Coronary artery (tissue), 2 donors: ENCODE results near the gene MYO5B.

Experiments
- DNase-seq: peaks from one replicate; pipeline ENCODE4 v3.0.0-alpha.2; 2017; ENCODE audit warnings: low spot score
- H3K27ac ChIP-seq, 2 donors: fragments of 200-600 bp; sonication (generic); one replicate each; pipeline ENCODE4 v1.5.1; 2016 to 2019
- H3K4me3 ChIP-seq: fragments of 200-600 bp; sonication (generic); 2 replicates; pipeline ENCODE4 v1.5.1; 2016; ENCODE audit warnings: mild to moderate bottlenecking, moderate library complexity
- TF ChIP-seq, protein P1 (sequence below): fragments of 200-600 bp; sonication (generic); IDR thresholded peaks from one replicate; pipeline ENCODE4 v1.5.1; 2019; ENCODE audit warnings: antibody characterized with exemption

Gene MYO5B

DNA sequence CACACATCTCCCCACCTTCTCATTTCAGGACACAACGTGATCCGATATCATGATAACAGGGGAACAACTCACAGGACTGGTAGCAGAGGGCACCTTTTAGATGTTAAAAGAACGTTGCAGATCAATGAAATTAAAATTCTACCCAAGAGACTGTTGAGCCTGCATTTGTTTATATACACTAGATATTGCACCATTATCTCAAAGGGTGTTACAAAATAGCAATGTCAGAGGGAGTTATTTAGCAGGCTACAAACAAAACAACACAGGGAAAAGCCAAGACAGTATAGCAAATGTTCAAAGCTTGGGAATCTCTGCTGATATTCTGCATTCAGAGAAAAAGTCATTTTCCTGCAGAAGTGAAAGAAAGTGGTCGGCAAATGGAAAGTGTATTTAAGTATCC lies 139.5 kb downstream of the MYO5B start:
- Histone ChIP-seq H3K4me3 (no peak overlapping the region), H3K27ac (no peak overlapping the region)
- TF ChIP-seq, protein P1, sequence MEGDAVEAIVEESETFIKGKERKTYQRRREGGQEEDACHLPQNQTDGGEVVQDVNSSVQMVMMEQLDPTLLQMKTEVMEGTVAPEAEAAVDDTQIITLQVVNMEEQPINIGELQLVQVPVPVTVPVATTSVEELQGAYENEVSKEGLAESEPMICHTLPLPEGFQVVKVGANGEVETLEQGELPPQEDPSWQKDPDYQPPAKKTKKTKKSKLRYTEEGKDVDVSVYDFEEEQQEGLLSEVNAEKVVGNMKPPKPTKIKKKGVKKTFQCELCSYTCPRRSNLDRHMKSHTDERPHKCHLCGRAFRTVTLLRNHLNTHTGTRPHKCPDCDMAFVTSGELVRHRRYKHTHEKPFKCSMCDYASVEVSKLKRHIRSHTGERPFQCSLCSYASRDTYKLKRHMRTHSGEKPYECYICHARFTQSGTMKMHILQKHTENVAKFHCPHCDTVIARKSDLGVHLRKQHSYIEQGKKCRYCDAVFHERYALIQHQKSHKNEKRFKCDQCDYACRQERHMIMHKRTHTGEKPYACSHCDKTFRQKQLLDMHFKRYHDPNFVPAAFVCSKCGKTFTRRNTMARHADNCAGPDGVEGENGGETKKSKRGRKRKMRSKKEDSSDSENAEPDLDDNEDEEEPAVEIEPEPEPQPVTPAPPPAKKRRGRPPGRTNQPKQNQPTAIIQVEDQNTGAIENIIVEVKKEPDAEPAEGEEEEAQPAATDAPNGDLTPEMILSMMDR, result no peak
- DNase-seq, result no peak

DNA sequence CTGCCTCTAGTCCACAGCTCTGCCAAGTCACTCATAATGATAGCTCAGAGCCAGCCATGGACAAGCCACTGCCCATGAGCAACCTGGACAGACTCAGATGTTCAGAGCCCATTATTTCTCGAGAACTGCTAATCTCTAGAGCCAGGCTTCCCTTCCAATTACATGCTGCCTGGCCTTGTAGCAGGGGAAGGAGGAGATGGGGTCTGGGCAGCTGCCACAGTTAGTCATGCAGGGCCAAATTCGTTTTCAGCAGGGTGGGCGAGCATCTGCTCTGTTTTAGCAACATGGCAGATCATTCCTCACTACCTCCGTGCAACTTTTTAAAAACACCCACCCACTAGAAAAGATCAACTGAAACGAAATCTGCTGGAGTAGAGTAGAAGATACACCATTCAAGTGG lies 141.8 kb downstream of the MYO5B start:
- no peak for DNase-seq
- Histone ChIP-seq H3K4me3 (no peak overlapping the region), H3K27ac (no peak overlapping the region)
- TF ChIP-seq, protein P1, result no peak

DNA sequence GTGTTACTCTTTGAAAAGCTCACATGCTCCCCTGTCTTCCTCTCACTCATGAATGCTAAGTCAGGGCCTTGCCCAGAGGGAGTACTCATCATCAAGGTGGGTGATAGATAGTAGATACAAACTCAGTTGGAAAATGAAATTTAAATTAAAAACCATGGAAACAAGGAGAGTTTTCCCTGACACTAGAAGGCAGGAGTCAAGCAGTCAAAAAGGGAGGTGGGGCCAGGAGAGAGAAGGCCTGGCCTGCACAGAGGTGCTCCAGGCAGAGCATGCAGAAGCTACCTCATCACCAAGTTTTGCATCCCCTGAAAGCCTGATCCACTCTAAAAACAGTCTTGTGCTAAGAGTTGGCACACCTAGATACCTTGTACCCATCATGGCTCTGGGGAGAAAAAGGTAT lies 143.7 kb downstream of the MYO5B start:
- no peak overlapping the region for H3K4me3 ChIP-seq
- TF ChIP-seq, protein P1, result no peak
- no peak overlapping the region for H3K27ac ChIP-seq
- DNase-seq, result no peak

DNA sequence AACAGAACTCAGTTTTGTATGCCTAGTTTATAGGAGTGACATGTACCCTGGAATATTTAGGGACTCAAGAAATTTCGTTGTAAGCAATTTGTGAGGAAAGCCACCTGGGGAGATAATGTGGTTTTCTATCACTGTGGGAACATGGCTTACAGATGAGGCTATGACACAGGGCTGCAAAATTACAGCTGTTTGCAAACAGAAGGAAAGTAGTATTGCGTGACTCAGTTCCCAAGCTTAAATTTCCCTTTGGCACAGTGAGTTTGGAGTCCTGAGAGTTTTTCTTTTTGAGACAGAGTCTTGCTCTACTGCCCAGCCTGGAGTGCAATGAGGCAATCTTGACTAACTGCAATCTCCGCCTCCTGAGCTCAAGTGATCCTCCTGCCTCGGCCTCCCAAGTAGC lies 149.8 kb downstream of the MYO5B start:
- no peak overlapping the region for H3K27ac ChIP-seq
- DNase-seq, result no peak
- TF ChIP-seq, protein P1, result no peak
- no peak overlapping the region for H3K4me3 ChIP-seq

DNA sequence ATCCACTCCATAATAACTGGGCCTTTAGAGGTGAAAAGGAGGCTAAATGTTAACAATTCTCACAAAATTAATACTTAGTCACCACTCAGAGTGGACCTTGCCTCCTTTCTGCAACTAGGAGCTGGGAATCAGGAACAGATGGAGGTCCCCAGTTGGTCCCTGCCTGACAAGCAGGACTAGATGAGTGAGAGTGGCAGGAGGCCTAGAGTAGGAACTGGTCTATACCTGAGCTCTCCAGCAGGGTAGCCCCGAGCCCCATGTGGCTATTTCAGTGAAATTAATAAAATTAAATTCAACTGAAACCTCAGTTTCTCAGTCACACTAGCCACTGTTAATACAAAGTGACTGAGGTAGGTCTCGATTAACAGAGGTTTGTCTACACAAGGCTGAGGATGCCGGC lies 150.5 kb downstream of the MYO5B start:
- TF ChIP-seq, protein P1, result no peak
- H3K27ac ChIP-seq, result no peak overlapping the region
- no peak overlapping the region for H3K4me3 ChIP-seq
- no peak for DNase-seq

DNA sequence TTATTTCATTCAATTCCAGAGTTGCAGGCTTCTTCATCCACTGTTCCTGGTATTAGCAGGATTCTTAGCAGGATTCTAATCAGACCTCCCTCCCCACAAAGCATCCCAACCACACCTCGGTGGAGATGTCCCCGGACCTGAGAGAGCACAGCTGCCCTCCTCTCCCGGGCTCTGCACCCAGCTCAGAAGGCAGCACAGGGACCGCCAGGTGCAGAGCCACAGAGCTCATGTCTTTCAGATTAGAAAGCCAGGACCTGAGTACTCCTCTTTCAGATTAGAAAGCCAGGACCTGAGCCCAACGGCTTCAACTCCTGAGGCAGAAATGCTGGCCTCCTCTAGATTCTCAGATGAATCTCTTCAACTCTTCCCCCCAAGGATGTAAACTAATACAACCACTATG lies 152.3 kb downstream of the MYO5B start:
- no peak for DNase-seq
- no peak overlapping the region for H3K4me3 ChIP-seq
- H3K27ac ChIP-seq, result no peak overlapping the region
- TF ChIP-seq, protein P1, result no peak

DNA sequence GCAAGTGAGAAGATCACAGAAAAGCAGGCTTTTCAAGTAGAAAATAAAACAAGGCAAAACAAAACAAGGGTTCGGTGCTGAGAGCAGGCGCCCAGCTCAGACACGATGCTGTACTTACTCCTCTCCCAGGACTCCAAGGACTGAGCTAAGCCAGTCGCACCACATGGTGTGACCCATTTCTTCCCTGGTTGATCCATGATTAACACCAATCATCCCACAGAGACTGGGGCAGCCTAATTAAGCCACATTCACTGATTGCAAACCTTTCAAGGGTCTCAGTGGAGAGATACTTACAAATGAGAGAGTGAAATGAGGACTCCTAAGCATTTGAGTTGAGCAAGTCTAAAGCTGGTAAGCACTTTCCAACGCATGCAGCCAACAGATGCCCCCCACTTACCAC lies 155.2 kb downstream of the MYO5B start:
- Histone ChIP-seq H3K27ac (no peak overlapping the region), H3K4me3 (no peak overlapping the region)
- TF ChIP-seq, protein P1, result no peak
- no peak for DNase-seq
